Measurements from ENCODE around the gene NELFCD.

NELFCD gene

GRCh38 chr20:59018817-59019216 is 37.8 kb downstream of the NELFCD start:
- DNase-seq (ENCODE audit: extremely low spot score, insufficient read length, low read depth) (no peak), FAIRE-seq (no peak)

- DNase-seq (ENCODE audit: extremely low spot score, insufficient read length, low read depth) (no peak), FAIRE-seq (no peak)
Observed at GRCh38 chr20:59019217-59019616, 38.2 kb downstream of the NELFCD start, which contains the start of gene TUBB1. Gene TUBB1, plus strand, starts transcription at chr20:59019429. Its CDS starts 94 bp downstream, at chr20:59019523.

- no peak for FAIRE-seq
- no peak for DNase-seq (ENCODE audit: extremely low spot score, insufficient read length, low read depth)
Observed at GRCh38 chr20:59020938-59021551, 40.0 kb downstream of the NELFCD start.

GRCh38 chr20:59022754-59023153 is 41.7 kb downstream of the NELFCD start:
- FAIRE-seq (no peak), DNase-seq (ENCODE audit: extremely low spot score, insufficient read length, low read depth) (no peak)

- FAIRE-seq (no peak), DNase-seq (ENCODE audit: extremely low spot score, insufficient read length, low read depth) (no peak)
Observed at GRCh38 chr20:59023616-59024015, 42.6 kb downstream of the NELFCD start.

- DNase-seq (ENCODE audit: extremely low spot score, insufficient read length, low read depth), result no peak
- FAIRE-seq, result no peak
Observed at GRCh38 chr20:59024111-59024530, 43.1 kb downstream of the NELFCD start.

GRCh38 chr20:59025086-59025485 is 44.0 kb downstream of the NELFCD start:
- DNase-seq (ENCODE audit: extremely low spot score, insufficient read length, low read depth), result no peak
- no peak for FAIRE-seq

- no peak for DNase-seq (ENCODE audit: extremely low spot score, insufficient read length, low read depth)
- FAIRE-seq, result no peak
Observed at GRCh38 chr20:59025511-59025910, 44.5 kb downstream of the NELFCD start.

GRCh38 chr20:59026904-59027740 is 46.1 kb downstream of the NELFCD start:
- no peak for FAIRE-seq
- no peak for DNase-seq (ENCODE audit: extremely low spot score, insufficient read length, low read depth)

GRCh38 chr20:59027741-59028320 is 46.8 kb downstream of the NELFCD start:
- DNase-seq (ENCODE audit: extremely low spot score, insufficient read length, low read depth), result no peak
- no peak for FAIRE-seq

- FAIRE-seq (no peak), DNase-seq (ENCODE audit: extremely low spot score, insufficient read length, low read depth) (no peak)
Observed at GRCh38 chr20:59028812-59029211, 47.8 kb downstream of the NELFCD start.

- no peak for DNase-seq (ENCODE audit: extremely low spot score, insufficient read length, low read depth)
- peak; percentile 53 for FAIRE-seq
Observed at GRCh38 chr20:59030911-59031563, 50.0 kb downstream of the NELFCD start.

GRCh38 chr20:59031564-59032022 is 50.5 kb downstream of the NELFCD start:
- DNase-seq (ENCODE audit: extremely low spot score, insufficient read length, low read depth) (no peak), FAIRE-seq (no peak)

GRCh38 chr20:59032023-59032712 is 51.1 kb downstream of the NELFCD start, which contains the start of gene ATP5F1E:
Gene ATP5F1E, minus strand, starts transcription at chr20:59032335. Its CDS starts 84 bp downstream, at chr20:59032251.
- DNase-seq (ENCODE audit: extremely low spot score, insufficient read length, low read depth) (peak; percentile 88), FAIRE-seq (peak; percentile 76)

- FAIRE-seq, result no peak
- DNase-seq (ENCODE audit: extremely low spot score, insufficient read length, low read depth), result no peak
Observed at GRCh38 chr20:59032713-59033059, 51.6 kb downstream of the NELFCD start.

- FAIRE-seq, result no peak
- DNase-seq (ENCODE audit: extremely low spot score, insufficient read length, low read depth), result no peak
Observed at GRCh38 chr20:59033093-59033492, 52.0 kb downstream of the NELFCD start.

- DNase-seq (ENCODE audit: extremely low spot score, insufficient read length, low read depth), result no peak
- FAIRE-seq, result no peak
Observed at GRCh38 chr20:59033616-59034165, 52.6 kb downstream of the NELFCD start.

GRCh38 chr20:59035381-59035780 is 54.3 kb downstream of the NELFCD start:
- no peak for FAIRE-seq
- no peak for DNase-seq (ENCODE audit: extremely low spot score, insufficient read length, low read depth)

GRCh38 chr20:59037386-59037785 is 56.3 kb downstream of the NELFCD start:
- FAIRE-seq, result no peak
- no peak for DNase-seq (ENCODE audit: extremely low spot score, insufficient read length, low read depth)

- FAIRE-seq (no peak), DNase-seq (ENCODE audit: extremely low spot score, insufficient read length, low read depth) (no peak)
Observed at GRCh38 chr20:59039233-59039632, 58.2 kb downstream of the NELFCD start.
